LNCAP (cell line): ENCODE measurements around the gene SPRR2B.

Experiments
- TF ChIP-seq, protein P1 (sequence below): fragments of 450-650 bp; IDR thresholded peaks from 2 replicates; pipeline ENCODE4 v1.5.1; 2017; ENCODE audit warnings: mild to moderate bottlenecking

The SPRR2B gene

DNA sequence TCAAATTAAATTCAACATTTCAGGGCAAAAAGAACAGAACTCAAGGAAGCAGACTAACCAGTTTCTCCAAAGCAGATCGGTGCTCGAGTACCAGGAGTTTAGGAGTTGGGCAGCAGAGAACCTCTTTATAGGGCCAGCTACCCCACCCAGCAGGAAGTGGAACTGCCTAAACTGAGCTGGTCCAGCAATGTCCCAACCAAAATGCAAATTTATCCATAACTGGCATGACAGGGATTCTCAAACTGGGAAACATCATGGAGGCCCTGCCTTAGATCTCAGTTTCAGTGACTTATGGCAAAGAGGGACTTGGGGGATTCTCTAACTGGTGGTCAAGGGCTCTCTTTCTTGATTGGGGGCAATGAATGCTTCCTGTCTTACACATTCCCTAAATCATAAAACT is at the start of gene SPRR2B:
Gene SPRR2B (minus strand): TSS at position 101 of the 400 bp plus-strand sequence. CDS start 772 bp downstream, outside the sequence.
- TF ChIP-seq, protein P1, sequence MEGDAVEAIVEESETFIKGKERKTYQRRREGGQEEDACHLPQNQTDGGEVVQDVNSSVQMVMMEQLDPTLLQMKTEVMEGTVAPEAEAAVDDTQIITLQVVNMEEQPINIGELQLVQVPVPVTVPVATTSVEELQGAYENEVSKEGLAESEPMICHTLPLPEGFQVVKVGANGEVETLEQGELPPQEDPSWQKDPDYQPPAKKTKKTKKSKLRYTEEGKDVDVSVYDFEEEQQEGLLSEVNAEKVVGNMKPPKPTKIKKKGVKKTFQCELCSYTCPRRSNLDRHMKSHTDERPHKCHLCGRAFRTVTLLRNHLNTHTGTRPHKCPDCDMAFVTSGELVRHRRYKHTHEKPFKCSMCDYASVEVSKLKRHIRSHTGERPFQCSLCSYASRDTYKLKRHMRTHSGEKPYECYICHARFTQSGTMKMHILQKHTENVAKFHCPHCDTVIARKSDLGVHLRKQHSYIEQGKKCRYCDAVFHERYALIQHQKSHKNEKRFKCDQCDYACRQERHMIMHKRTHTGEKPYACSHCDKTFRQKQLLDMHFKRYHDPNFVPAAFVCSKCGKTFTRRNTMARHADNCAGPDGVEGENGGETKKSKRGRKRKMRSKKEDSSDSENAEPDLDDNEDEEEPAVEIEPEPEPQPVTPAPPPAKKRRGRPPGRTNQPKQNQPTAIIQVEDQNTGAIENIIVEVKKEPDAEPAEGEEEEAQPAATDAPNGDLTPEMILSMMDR = no peak

DNA sequence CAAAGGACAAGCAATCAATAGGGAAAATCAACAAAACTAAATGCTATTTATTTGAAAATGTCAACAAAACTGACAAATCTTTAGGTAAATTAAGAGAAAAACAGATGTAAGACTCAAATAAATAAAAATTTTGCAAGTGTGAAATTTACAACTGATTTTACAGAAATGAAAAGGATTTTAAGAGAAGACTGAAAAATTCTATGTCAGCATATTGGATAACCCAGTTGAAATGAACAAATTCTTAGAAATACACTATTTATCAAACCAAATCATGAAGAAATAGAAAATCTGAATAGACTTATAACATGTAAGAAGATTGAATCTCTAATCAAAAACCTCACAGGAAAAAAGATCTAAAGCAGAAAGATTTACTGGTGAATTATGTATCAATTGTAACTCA is 49.5 kb upstream of the SPRR2B start:
- TF ChIP-seq, protein P1 = no peak

DNA sequence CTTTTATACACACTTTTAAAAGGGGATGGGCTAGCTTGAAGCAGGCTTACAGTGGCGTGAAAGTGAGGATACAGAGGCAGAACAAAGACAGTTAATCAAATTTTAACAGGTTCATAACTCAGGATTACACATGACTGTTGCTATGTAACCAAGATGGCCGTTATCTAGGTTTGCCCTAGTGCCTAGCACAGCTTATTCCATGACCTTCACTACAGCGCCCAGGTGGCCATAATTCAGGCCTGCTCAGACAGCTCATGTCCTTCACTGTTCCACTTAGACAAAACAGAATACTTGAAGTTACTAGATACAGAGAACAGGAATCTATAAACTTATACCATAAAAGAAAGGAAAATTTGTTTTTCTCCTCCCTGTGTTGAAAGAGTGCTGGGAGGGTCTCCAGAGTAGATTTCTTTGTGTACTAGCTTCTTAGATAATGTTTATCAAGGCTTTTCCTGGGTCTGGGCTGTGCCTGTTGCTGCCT is 48.1 kb upstream of the SPRR2B start:
- TF ChIP-seq, protein P1 = no peak

DNA sequence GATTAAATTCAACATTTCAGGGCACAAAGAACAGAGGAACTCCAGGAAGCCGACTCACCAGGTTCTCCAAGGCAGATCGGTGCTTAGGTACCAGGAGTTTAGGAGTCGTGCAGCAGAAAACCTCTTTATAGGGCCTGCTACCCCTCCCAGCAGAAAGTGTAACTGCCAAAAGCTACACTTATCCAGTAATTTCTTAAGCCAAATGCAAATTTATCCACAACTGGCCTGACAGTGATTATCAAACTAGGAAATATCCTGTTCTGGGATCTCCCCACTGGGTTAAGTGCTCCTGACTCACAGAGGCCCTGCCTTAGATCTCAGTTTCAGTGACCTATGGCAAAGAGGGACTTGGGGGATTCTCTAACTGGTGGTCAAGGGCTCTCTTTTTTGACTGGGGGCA is 42.0 kb upstream of the SPRR2B start, which contains the start of gene SPRR2F:
Gene SPRR2F (minus strand): TSS at position 101 of the 400 bp plus-strand sequence. CDS start 783 bp downstream, outside the sequence.
- TF ChIP-seq, protein P1 = no peak

DNA sequence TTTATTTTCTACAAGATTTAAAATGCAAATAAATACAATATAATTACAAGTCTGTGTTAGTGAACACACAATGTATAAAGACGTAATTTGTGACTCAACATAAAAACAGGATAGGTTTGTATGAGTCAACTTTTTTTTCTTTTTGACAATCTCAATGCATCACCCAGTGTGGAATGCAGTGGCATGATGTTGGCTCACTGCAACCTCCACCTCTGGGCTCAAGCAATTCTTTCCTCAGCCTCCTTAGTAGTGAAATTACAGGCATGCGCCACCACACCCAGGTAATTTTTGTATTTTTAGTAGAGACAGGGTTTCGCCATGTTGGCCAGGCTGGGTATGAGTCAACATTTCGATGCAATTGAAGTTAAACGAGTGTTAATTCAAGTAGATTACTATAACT is 28.8 kb upstream of the SPRR2B start:
- TF ChIP-seq, protein P1 = no peak

DNA sequence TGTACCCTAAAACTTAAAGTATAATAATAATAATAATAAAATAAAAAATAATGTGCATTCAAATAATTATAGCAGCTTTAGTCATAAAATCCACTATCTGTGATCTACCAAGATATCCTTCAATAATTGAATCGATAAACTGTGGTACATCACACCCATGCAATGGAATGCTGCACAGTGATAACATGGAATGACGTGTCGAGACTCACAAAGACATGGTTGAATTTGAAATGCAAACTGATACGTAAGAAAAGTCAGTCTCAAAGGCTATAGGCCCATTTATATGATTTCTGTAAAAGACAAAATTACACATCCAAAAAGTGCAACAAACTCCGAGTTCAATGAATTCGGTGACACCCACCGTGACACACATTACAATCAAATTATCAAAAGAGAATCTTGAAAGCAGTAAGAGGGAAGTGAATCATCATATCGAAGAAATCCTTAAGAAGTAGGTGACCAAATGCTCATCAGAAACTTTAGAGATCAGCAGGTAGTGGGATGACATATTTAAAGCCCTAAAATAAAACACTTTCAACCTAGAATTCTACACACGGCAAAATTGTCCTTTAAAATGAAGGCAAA is 28.1 kb upstream of the SPRR2B start:
- TF ChIP-seq, protein P1 = no peak

DNA sequence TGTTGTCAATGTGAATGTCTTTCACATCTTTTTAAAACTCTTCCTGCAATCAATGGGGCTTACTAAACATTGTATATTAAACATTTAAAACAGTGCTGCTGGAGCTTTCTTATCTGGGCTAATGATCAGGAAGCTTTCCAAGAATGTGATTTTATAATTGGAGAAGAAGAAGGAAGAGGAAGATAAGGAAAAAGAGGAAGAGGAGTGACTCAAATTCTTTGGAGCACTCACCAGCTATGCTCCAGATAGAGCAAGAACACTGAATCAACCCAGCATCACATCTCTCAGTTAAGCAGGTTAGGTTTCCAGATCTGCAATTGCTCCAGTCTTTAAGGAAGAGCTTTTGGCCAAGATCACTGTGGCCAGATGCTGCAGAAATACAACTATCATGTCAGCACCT is 24.4 kb upstream of the SPRR2B start:
- TF ChIP-seq, protein P1 = no peak
